Measurements from ENCODE around the gene TMEM132C.

Gene TMEM132C

GRCh38 chr12:128734371-128734770 lies 467.4 kb downstream of the TMEM132C start:
- no peaks in the 10 kb centered on the region for H3F3A ChIP-seq (ENCODE audit: insufficient read depth, low read length)
- no peak overlapping the region for H2AFZ ChIP-seq (ENCODE audit: low read length)
- H3K4me3 ChIP-seq (ENCODE audit: low read length): no peak overlapping the region
- no peak for DNase-seq
- TF ChIP-seq EZH2 (optimal IDR thresholded peaks at IDR 0.05; ENCODE audit: low read depth, low read length): no peak
- no peak for TF ChIP-seq CTCF (IDR thresholded peaks at IDR 0.05; ENCODE audit: low read length)
- TF ChIP-seq EZH2phosphoT487 (IDR thresholded peaks at IDR 0.05; ENCODE audit: low read length): no peak
- no peak overlapping the region for H3K27ac ChIP-seq (ENCODE audit: low read length)
- H3K79me2 ChIP-seq (ENCODE audit: low read length): no peaks in the 10 kb centered on the region
- no peaks in the 10 kb centered on the region for H3K27me3 ChIP-seq (replicated peaks; ENCODE audit: insufficient read depth, low read length)
- no peaks in the 10 kb centered on the region for H3K9me3 ChIP-seq (replicated peaks; ENCODE audit: insufficient read depth, low read length)
- H3K4me2 ChIP-seq (ENCODE audit: low read depth, low read length): no peak overlapping the region
- H3K9ac ChIP-seq (ENCODE audit: low read length): no peak overlapping the region
- H3K4me1 ChIP-seq (ENCODE audit: low read length): no peaks in the 10 kb centered on the region
- H3K36me3 ChIP-seq (replicated peaks; ENCODE audit: insufficient read depth, low read length): no peaks in the 10 kb centered on the region
- H3K9me2 ChIP-seq (replicated peaks; ENCODE audit: insufficient read depth, low read length): no peaks in the 10 kb centered on the region
- H4K20me1 ChIP-seq (ENCODE audit: insufficient read depth, low read length): no peaks in the 10 kb centered on the region

GRCh38 chr12:128737292-128737966 lies 470.5 kb downstream of the TMEM132C start:
- H3K4me2 ChIP-seq (ENCODE audit: low read depth, low read length): no peak overlapping the region
- H3K27me3 ChIP-seq (replicated peaks; ENCODE audit: insufficient read depth, low read length): no peaks in the 10 kb centered on the region
- H3K4me3 ChIP-seq (ENCODE audit: low read length): no peak overlapping the region
- H2AFZ ChIP-seq (ENCODE audit: low read length): no peak overlapping the region
- no peaks in the 10 kb centered on the region for H3K36me3 ChIP-seq (replicated peaks; ENCODE audit: insufficient read depth, low read length)
- no peak overlapping the region for H3K27ac ChIP-seq (ENCODE audit: low read length)
- H3K9me3 ChIP-seq (replicated peaks; ENCODE audit: insufficient read depth, low read length): no peaks in the 10 kb centered on the region
- H3F3A ChIP-seq (ENCODE audit: insufficient read depth, low read length): no peaks in the 10 kb centered on the region
- DNase-seq: no peak
- TF ChIP-seq EZH2 (optimal IDR thresholded peaks at IDR 0.05; ENCODE audit: low read depth, low read length): no peak
- TF ChIP-seq CTCF (IDR thresholded peaks at IDR 0.05; ENCODE audit: low read length): no peak
- no peak for TF ChIP-seq EZH2phosphoT487 (IDR thresholded peaks at IDR 0.05; ENCODE audit: low read length)
- H3K9me2 ChIP-seq (replicated peaks; ENCODE audit: insufficient read depth, low read length): no peaks in the 10 kb centered on the region
- H3K4me1 ChIP-seq (ENCODE audit: low read length): no peaks in the 10 kb centered on the region
- H3K9ac ChIP-seq (ENCODE audit: low read length): no peak overlapping the region
- H3K79me2 ChIP-seq (ENCODE audit: low read length): no peaks in the 10 kb centered on the region
- no peaks in the 10 kb centered on the region for H4K20me1 ChIP-seq (ENCODE audit: insufficient read depth, low read length)

- Histone ChIP-seq H4K20me1 (ENCODE audit: insufficient read depth, low read length) (no peaks in the 10 kb centered on the region), H3K79me2 (ENCODE audit: low read length) (no peaks in the 10 kb centered on the region), H3K4me1 (ENCODE audit: low read length) (no peaks in the 10 kb centered on the region), H3K4me3 (ENCODE audit: low read length) (no peak overlapping the region), H3K36me3 (replicated peaks; ENCODE audit: insufficient read depth, low read length) (no peaks in the 10 kb centered on the region), H3K4me2 (ENCODE audit: low read depth, low read length) (no peak overlapping the region), H3K27ac (ENCODE audit: low read length) (no peak overlapping the region), H3K9ac (ENCODE audit: low read length) (no peak overlapping the region), H3F3A (ENCODE audit: insufficient read depth, low read length) (no peaks in the 10 kb centered on the region), H3K27me3 (replicated peaks; ENCODE audit: insufficient read depth, low read length) (no peaks in the 10 kb centered on the region), H2AFZ (ENCODE audit: low read length) (no peak overlapping the region), H3K9me3 (replicated peaks; ENCODE audit: insufficient read depth, low read length) (no peaks in the 10 kb centered on the region), H3K9me2 (replicated peaks; ENCODE audit: insufficient read depth, low read length) (no peaks in the 10 kb centered on the region)
- TF ChIP-seq EZH2phosphoT487 (IDR thresholded peaks at IDR 0.05; ENCODE audit: low read length): no peak
- TF ChIP-seq CTCF (IDR thresholded peaks at IDR 0.05; ENCODE audit: low read length): no peak
- TF ChIP-seq EZH2 (optimal IDR thresholded peaks at IDR 0.05; ENCODE audit: low read depth, low read length): no peak
- no peak for DNase-seq
Observed at GRCh38 chr12:128743916-128744315, 476.9 kb downstream of the TMEM132C start.

Measured in MM.1S (cell line).